ENCODE results near the gene CIROP.
"Not testable (repeated sequence)": the region's sequence is repeated elsewhere in the genome, so short reads cannot be mapped to it uniquely, and the experiment has no call there.

The CIROP gene

GRCh38 chr14:23113431-23114119 lies 8.8 kb upstream of the CIROP start:
- no peak for DNase-seq (ENCODE audit: low spot score)

GRCh38 chr14:23112359-23113178 lies 7.8 kb upstream of the CIROP start:
- no peak for DNase-seq (ENCODE audit: low spot score)

GRCh38 chr14:23110579-23111365 lies 6.0 kb upstream of the CIROP start:
- no peak for DNase-seq (ENCODE audit: low spot score)

GRCh38 chr14:23109769-23110168 lies 5.0 kb upstream of the CIROP start:
- no peak for DNase-seq (ENCODE audit: low spot score)

GRCh38 chr14:23108169-23108568 lies 3.4 kb upstream of the CIROP start:
- not testable (repeated sequence) for DNase-seq (ENCODE audit: low spot score)

GRCh38 chr14:23107620-23108019 lies 2.8 kb upstream of the CIROP start:
- not testable (repeated sequence) for DNase-seq (ENCODE audit: low spot score)

- no peak for DNase-seq (ENCODE audit: low spot score)
These were observed 1.9 kb upstream of the CIROP start for GRCh38 chr14:23106747-23107045.

- no peak for DNase-seq (ENCODE audit: low spot score)
These were observed 597 bp upstream of the CIROP start for GRCh38 chr14:23105348-23105824.

- DNase-seq (ENCODE audit: low spot score): no peak
These were observed 659 bp downstream of the CIROP start for GRCh38 chr14:23104070-23104590.

GRCh38 chr14:23103581-23103980 lies 1.2 kb downstream of the CIROP start:
- DNase-seq (ENCODE audit: low spot score): no peak

GRCh38 chr14:23102801-23103200 lies 2.0 kb downstream of the CIROP start:
- DNase-seq (ENCODE audit: low spot score): no peak

- DNase-seq (ENCODE audit: low spot score): no peak
These were observed 2.7 kb downstream of the CIROP start for GRCh38 chr14:23101986-23102625.

GRCh38 chr14:23101213-23101970 lies 3.4 kb downstream of the CIROP start:
- DNase-seq (ENCODE audit: low spot score): no peak

GRCh38 chr14:23099212-23099861 lies 5.5 kb downstream of the CIROP start:
- no peak for DNase-seq (ENCODE audit: low spot score)

- no peak for DNase-seq (ENCODE audit: low spot score)
These were observed 7.0 kb downstream of the CIROP start for GRCh38 chr14:23097786-23098185.

- DNase-seq (ENCODE audit: low spot score): peak; percentile 98
These were observed 9.3 kb downstream of the CIROP start, which contains the start of gene C14orf119 for GRCh38 chr14:23095196-23096108. TSS of gene C14orf119 (plus strand) at chr14:23095505. CDS start at chr14:23097659, 2,154 bp downstream.

- peak; percentile 82 for DNase-seq (ENCODE audit: low spot score)
These were observed 10.1 kb downstream of the CIROP start, which contains the start of gene ACIN1 for GRCh38 chr14:23094666-23095195. TSS of gene ACIN1 (minus strand) at chr14:23095136. CDS start at chr14:23095112, 24 bp downstream.

GRCh38 chr14:23093991-23094665 lies 10.7 kb downstream of the CIROP start:
- no peak for DNase-seq (ENCODE audit: low spot score)

Measured in AG08396 (cell line).